ENCODE data around the gene POLR3K.

- TF ChIP-seq CTCF (IDR thresholded peaks at IDR 0.05) (no peak), EZH2 (IDR thresholded peaks at IDR 0.05) (no peak)
Observed at GRCh38 chr16:76535-77272, 23.3 kb upstream of the POLR3K start.

Measured in neural progenitor cell (in vitro differentiated cells).